GM21723 (cell line): ENCODE measurements around the gene PARM1.

Experiments used
- ATAC-seq: cut with Tn5 transposase; IDR thresholded peaks from one replicate; pipeline ENCODE4 v1.9.1; 2021; ENCODE audit warnings: mild to moderate bottlenecking, moderate library complexity; ENCODE audit not compliant: unreplicated experiment

The PARM1 gene

GRCh38 chr4:75065909-75066308 is 133.0 kb downstream of the PARM1 start:
- ATAC-seq: no peak

GRCh38 chr4:75069493-75070074 is 136.7 kb downstream of the PARM1 start:
- peak; percentile 67 for ATAC-seq

- ATAC-seq: no peak
Observed at GRCh38 chr4:75071317-75071716, 138.4 kb downstream of the PARM1 start.

GRCh38 chr4:75080888-75081287 is 148.0 kb downstream of the PARM1 start:
- ATAC-seq: no peak

GRCh38 chr4:75081561-75081960 is 148.6 kb downstream of the PARM1 start:
- ATAC-seq: no peak

GRCh38 chr4:75087416-75087815 is 154.5 kb downstream of the PARM1 start:
- ATAC-seq: no peak

GRCh38 chr4:75087865-75088264 is 154.9 kb downstream of the PARM1 start:
- ATAC-seq: peak; percentile 60

GRCh38 chr4:75089206-75089605 is 156.3 kb downstream of the PARM1 start:
- ATAC-seq: no peak

- peak; percentile 93 for ATAC-seq
Observed at GRCh38 chr4:75099321-75099720, 166.4 kb downstream of the PARM1 start.
